ENCODE results near the gene UBE2E2.
"Not testable (repeated sequence)": the region's sequence is repeated elsewhere in the genome, so short reads cannot be mapped to it uniquely, and the experiment has no call there.

Gene UBE2E2

GRCh38 chr3:23331141-23331935, 128.2 kb downstream of the UBE2E2 start:
- no peak for DNase-seq

GRCh38 chr3:23333633-23334032, 130.5 kb downstream of the UBE2E2 start:
- no peak for DNase-seq

GRCh38 chr3:23336853-23337252, 133.7 kb downstream of the UBE2E2 start:
- DNase-seq, result not testable (repeated sequence)

- no peak for DNase-seq
These were observed 138.2 kb downstream of the UBE2E2 start for GRCh38 chr3:23341147-23341838.

GRCh38 chr3:23342343-23342742, 139.2 kb downstream of the UBE2E2 start:
- DNase-seq, result no peak

- no peak for DNase-seq
These were observed 140.4 kb downstream of the UBE2E2 start for GRCh38 chr3:23343509-23343908.

- DNase-seq, result no peak
These were observed 141.8 kb downstream of the UBE2E2 start for GRCh38 chr3:23344886-23345285.

GRCh38 chr3:23349444-23349843, 146.3 kb downstream of the UBE2E2 start:
- not testable (repeated sequence) for DNase-seq

- no peak for DNase-seq
These were observed 153.0 kb downstream of the UBE2E2 start for GRCh38 chr3:23356169-23356568.

- DNase-seq, result no peak
These were observed 153.8 kb downstream of the UBE2E2 start for GRCh38 chr3:23356923-23357322.

- DNase-seq, result no peak
These were observed 156.0 kb downstream of the UBE2E2 start for GRCh38 chr3:23359116-23359515.

GRCh38 chr3:23365066-23365465, 161.9 kb downstream of the UBE2E2 start:
- DNase-seq, result no peak

- no peak for DNase-seq
These were observed 165.6 kb downstream of the UBE2E2 start for GRCh38 chr3:23368731-23369130.

- no peak for DNase-seq
These were observed 169.2 kb downstream of the UBE2E2 start for GRCh38 chr3:23372285-23372684.

- DNase-seq, result no peak
These were observed 173.6 kb downstream of the UBE2E2 start for GRCh38 chr3:23376516-23377248.

GRCh38 chr3:23377928-23378672, 175.0 kb downstream of the UBE2E2 start:
- DNase-seq, result no peak

- DNase-seq, result no peak
These were observed 180.7 kb downstream of the UBE2E2 start for GRCh38 chr3:23383875-23384274.

GRCh38 chr3:23385327-23385726, 182.2 kb downstream of the UBE2E2 start:
- DNase-seq, result no peak

GRCh38 chr3:23387286-23387918, 184.3 kb downstream of the UBE2E2 start:
- DNase-seq, result no peak

GRCh38 chr3:23389089-23389488, 186.0 kb downstream of the UBE2E2 start:
- no peak for DNase-seq

GRCh38 chr3:23389686-23390085, 186.6 kb downstream of the UBE2E2 start:
- DNase-seq, result no peak

- no peak for DNase-seq
These were observed 187.3 kb downstream of the UBE2E2 start for GRCh38 chr3:23390446-23390845.

Data from stimulated activated CD4-positive, alpha-beta T cell treated with anti-CD3 and anti-CD28 coated beads, Interleukin-4, amount 100 ng/mL, for 24 hours (primary cell).